Hippocampal formation (tissue), 2 donors: ENCODE results near the gene ANO3.

Experiments used
- DNase-seq, 2 donors: peaks; one replicate each; lab custom pipeline; 2025; lab: John Stamatoyannopoulos, UW

Gene ANO3

DNA sequence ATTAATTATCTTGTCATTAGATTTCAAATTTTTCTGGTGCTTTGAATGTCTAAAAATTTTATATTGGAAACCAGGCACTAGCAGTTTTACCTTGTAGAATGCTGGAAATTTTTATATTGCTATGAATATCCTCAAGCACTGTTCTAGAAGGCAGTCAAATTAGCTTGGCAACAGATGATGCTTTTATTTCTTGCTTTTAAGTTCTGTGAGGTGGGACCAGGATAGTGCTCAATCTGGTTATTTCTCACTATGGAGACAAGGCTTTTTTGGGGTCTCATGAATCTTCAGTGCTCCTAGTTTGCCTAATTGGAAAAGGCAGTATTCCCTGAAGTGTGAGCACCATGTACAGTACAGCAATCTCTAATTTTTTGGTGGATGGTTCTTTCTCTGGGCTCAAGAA is 27.1 kb downstream of the ANO3 start:
- no peak for DNase-seq

- DNase-seq: no peak
Measured at GRCh38 chr11:26365284-26365683, 33.4 kb downstream of the ANO3 start.

DNA sequence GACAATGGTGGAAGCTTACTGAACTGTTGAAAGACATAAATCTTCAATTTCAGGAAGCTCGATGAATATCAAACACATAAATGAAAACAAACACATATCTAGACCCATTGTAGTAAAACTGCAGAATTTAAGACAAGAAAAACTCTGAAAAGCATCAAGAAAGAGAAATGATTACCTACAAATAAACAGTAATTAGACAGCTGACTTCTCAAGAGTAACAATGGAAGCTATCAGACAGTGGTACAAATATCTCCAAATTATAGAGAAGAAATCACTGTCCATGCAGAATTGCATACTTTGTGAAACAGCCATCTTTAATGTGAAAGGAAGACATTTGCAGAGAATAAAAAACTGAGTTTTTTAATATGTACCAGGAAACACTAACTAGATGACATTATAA is 45.7 kb downstream of the ANO3 start:
- no peak for DNase-seq

DNA sequence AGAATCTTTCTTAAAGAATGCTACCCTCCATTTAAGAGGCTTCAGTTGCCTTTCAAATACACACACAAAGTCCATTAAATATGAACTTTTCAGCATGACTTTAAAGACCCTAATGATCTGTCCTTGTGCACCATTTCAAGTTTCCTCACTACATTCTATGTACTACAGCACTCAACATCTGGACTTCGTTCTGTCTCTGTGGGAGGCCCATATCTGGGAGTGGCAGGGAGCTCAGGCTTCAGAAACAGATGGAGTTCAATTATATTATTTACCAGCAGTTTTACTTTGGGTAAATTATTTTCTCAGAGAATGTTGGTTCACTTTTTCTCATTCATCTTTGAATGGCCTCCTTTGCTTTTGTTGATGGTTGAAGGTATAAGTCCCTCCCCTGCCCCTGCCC is 67.4 kb downstream of the ANO3 start:
- no peak for DNase-seq

DNA sequence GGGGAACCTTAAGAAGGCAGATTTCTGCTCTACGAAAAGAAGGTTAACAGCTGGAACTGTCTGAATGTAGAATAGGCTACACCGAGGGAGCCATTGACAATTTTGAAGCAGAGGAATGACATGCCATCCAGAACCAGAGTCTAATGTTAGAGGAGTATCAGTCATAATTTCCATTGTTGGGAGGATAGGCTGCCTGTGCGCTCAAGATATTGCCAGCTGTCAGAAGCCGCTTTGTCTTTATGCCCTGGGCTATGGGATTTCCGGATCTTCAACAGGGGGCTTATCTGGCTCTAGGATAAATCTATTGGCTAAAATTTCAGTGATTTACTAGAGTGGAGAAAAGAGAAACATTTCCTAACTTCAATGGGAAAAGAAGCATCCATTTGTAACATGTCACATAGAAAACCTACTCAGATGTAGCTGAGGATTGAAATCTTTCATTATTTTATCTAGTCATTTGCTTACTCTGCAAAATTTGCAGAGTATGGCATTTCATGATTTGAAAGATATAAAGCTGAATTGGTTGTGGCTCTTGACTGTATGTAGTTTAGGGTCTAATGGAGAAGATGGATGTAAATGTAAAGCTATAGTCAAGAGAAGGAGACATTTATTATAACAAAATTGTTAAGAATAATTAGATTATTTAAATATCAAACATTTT is 78.9 kb downstream of the ANO3 start:
- DNase-seq: no peak

GRCh38 chr11:26412955-26413354 is 81.0 kb downstream of the ANO3 start:
- no peak for DNase-seq

- no peak for DNase-seq
Measured at GRCh38 chr11:26418386-26418912, 86.5 kb downstream of the ANO3 start.

- DNase-seq: no peak
Measured at GRCh38 chr11:26420331-26420730, 88.4 kb downstream of the ANO3 start.

- no peak for DNase-seq
Measured at GRCh38 chr11:26424255-26424654, 92.3 kb downstream of the ANO3 start.

- DNase-seq: no peak
Measured at GRCh38 chr11:26439854-26440253, 107.9 kb downstream of the ANO3 start.

DNA sequence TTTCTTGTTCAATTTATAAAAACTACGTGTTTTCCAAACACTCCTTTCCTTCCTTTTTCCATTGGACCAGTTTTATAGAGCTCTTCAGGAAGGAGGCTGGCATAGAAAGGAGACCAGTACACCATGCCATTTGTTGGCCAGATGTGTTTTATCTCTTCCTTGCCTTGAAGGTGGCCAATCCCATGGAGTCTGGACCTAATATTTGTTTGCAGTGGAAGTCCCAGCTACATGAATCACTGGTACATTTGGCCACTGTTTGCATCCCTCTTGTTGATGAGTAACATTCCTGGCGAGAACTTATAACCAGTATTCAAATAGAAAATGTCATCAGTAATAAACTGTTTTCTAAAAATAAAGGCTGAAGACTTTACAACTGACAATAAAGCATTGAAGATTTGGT is 110.2 kb downstream of the ANO3 start:
- no peak for DNase-seq

- DNase-seq: no peak
Measured at GRCh38 chr11:26443617-26444016, 111.7 kb downstream of the ANO3 start.

- no peak for DNase-seq
Measured at GRCh38 chr11:26457636-26458035, 125.7 kb downstream of the ANO3 start.

GRCh38 chr11:26465274-26465673 is 133.3 kb downstream of the ANO3 start:
- no peak for DNase-seq

- no peak for DNase-seq
Measured at GRCh38 chr11:26467506-26467905, 135.6 kb downstream of the ANO3 start.

- DNase-seq: no peak
Measured at GRCh38 chr11:26470992-26471391, 139.1 kb downstream of the ANO3 start.

- no peak for DNase-seq
Measured at GRCh38 chr11:26473216-26474194, 141.6 kb downstream of the ANO3 start.

- DNase-seq: no peak
Measured at GRCh38 chr11:26474401-26474800, 142.5 kb downstream of the ANO3 start.

DNA sequence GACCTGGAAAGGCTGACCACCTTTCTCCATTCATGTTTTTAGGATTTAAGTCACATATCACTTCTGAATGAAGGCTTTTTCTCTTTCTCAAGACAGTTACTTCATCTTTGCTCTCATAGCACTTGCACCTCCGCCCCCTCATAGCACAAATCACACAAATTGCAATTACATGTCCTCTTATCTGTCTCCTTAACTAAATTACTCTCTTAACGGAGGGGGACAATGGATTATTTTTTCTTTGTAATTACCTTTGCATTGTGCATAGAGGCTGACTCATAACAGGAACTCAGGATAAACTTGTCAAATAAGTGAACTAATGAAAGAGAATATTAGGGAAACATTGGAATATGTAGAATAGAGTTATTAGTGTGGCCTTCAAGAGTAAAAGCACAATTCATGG is 145.5 kb downstream of the ANO3 start:
- DNase-seq: no peak

DNA sequence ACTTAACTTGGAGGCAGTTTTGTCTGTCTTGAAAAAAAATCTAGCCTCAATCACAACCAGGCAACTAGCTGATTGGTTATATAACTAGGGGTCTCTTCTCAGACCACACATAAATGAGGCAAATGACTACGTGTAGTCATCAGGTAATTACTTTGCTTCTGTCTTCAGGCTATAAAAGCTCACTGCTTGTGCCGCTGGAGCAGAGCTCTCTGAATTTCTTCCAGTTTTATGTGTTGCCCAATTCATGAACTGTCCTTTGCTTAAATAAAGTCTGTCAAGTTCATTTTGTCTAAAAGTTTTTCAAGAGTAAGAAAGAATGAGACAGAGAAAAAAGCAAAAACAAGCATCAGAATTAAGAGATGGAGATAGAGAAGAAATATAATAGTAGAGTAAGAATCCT is 146.8 kb downstream of the ANO3 start:
- no peak for DNase-seq

GRCh38 chr11:26480041-26480440 is 148.1 kb downstream of the ANO3 start:
- no peak for DNase-seq

- no peak for DNase-seq
Measured at GRCh38 chr11:26483108-26483507, 151.2 kb downstream of the ANO3 start.

DNA sequence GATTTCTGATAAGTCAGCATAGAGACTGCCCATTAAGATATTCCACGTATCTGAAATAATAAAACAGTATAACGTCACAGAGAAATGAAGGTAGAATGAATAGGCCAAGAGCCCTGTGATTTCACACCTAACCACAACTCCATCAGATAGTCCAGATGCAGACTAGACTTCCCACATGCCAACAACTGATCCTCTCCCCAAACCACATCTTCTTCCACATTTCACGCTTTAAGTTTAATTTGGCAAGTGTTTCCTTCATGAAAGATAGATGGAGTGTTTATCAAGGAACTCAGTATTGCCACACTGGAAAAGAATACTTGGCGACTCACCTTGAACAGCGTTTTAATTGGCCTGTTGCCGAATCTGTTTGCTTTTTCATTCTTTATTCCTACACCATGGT is 158.6 kb downstream of the ANO3 start:
- no peak for DNase-seq
